ENCODE results near the gene EML2. TPM values are rescaled to one million over a fixed set of nuclear protein-coding genes. Genes with fewer than 3 reads are reported as not detected.

EML2 gene
- total and polyA plus RNA-seq, 2 donors from 2014 or later = 36.6 to 93.8 TPM

DNA sequence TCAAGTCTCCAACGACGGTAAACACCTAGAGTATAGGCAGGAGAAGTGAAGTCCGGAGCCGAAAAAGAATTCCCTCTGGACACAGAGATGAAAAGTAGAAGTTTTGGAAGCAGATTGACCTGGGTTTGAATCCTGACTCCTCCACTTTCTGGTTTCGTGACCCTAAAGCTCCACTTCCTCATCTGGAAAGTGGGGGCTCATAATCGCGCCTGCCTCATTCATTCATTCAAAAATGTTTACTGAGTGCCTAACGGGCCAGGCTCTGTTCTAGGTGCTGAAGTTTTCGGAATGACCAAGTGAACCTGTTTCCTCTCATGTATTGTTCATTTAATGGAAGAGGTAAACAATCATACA is 7.1 kb upstream of the EML2 start:
- no peak for FAIRE-seq
- Histone ChIP-seq H3K36me3 (ENCODE audit: control insufficient read depth in 2 of 3, insufficient read depth in 3 of 3, low read length in 3 of 3) (no peaks in the 10 kb centered on the region), H3K9me3 (ENCODE audit: control insufficient read depth in 2 of 3, insufficient read depth in 1 of 3, low read length in 3 of 3) (no peaks in the 10 kb centered on the region), H3K27ac (ENCODE audit: low read depth in 2 of 2, low read length in 2 of 2) (no peak overlapping the region), H3K27me3 (ENCODE audit: control insufficient read depth, insufficient read depth, low read length) (peaks cover 3% of the 10 kb centered on the region), H3K4me3 (ENCODE audit: low read length in 3 of 3) (no peak overlapping the region), H3K9ac (ENCODE audit: low read length in 3 of 3) (no peak overlapping the region), H3K4me1 (ENCODE audit: control insufficient read depth in 2 of 3, insufficient read depth in 2 of 3, low read depth in 1 of 3, low read length in 3 of 3) (peaks cover 0 to 11% (median 5%) of the 10 kb centered on the region in 3 donors)
- intact Hi-C loops (cut with DNase I) = no loop called here
- TF ChIP-seq CTCF (IDR thresholded peaks at IDR 0.05; ENCODE audit: borderline replicate concordance, extremely low read depth, insufficient read depth) = no peak
- no peak for DNase-seq

- Histone ChIP-seq H3K9ac (ENCODE audit: low read length in 3 of 3) (peak overlapping the region in 1 of 3 donors; percentile 39), H3K4me1 (ENCODE audit: control insufficient read depth in 2 of 3, insufficient read depth in 2 of 3, low read depth in 1 of 3, low read length in 3 of 3) (peaks cover 0 to 13% (median 7%) of the 10 kb centered on the region in 3 donors), H3K9me3 (ENCODE audit: control insufficient read depth in 2 of 3, insufficient read depth in 1 of 3, low read length in 3 of 3) (no peaks in the 10 kb centered on the region), H3K36me3 (ENCODE audit: control insufficient read depth in 2 of 3, insufficient read depth in 3 of 3, low read length in 3 of 3) (no peaks in the 10 kb centered on the region), H3K4me3 (ENCODE audit: low read length in 3 of 3) (peak overlapping the region in 2 of 3 donors; percentile 20 to 25), H3K27ac (ENCODE audit: low read depth in 2 of 2, low read length in 2 of 2) (no peak overlapping the region), H3K27me3 (ENCODE audit: control insufficient read depth, insufficient read depth, low read length) (peaks cover 3% of the 10 kb centered on the region)
- DNase-seq (peak; percentile 79 to 92 (median 89)), FAIRE-seq (no peak)
- no peak for TF ChIP-seq CTCF (IDR thresholded peaks at IDR 0.05; ENCODE audit: borderline replicate concordance, extremely low read depth, insufficient read depth)
- intact Hi-C loops (cut with DNase I) = no loop called here
Measured at GRCh38 chr19:45645631-45646344, 6.6 kb upstream of the EML2 start.

DNA sequence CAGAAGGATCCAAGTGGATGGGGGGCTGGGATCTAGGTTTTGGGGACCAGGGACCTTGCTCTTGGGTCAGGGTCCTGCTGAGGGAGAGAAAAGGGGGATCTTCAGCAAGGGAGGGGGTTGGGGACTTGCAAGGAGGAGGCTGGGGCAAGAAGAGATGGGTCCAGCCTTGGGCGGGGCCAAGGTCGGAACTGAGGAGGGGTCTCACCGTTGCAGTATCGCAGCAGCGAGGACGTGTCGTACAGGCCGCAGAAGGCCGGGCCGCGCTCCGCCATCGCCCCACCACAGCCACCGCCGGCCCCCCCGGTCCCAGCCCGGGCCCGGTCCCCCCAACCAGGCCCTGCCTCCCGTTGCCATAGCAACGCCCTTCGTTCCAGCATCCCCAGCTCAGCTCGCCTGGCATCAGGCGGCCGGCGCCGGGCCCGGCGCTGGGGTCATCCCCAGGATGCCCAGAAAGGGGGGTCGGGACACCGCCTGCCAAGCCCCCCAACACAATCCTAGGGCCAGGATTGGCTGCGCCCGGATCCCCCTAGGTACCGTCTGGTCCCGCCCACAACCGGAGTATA is 6.0 kb upstream of the EML2 start:
- Histone ChIP-seq H3K36me3 (ENCODE audit: control insufficient read depth in 2 of 3, insufficient read depth in 3 of 3, low read length in 3 of 3) (no peaks in the 10 kb centered on the region), H3K9ac (ENCODE audit: low read length in 3 of 3) (no peak overlapping the region), H3K27ac (ENCODE audit: low read depth in 2 of 2, low read length in 2 of 2) (no peak overlapping the region), H3K4me3 (ENCODE audit: low read length in 3 of 3) (no peak overlapping the region), H3K4me1 (ENCODE audit: control insufficient read depth in 2 of 3, insufficient read depth in 2 of 3, low read depth in 1 of 3, low read length in 3 of 3) (peaks cover 0 to 13% (median 7%) of the 10 kb centered on the region in 3 donors), H3K9me3 (ENCODE audit: control insufficient read depth in 2 of 3, insufficient read depth in 1 of 3, low read length in 3 of 3) (no peaks in the 10 kb centered on the region), H3K27me3 (ENCODE audit: control insufficient read depth, insufficient read depth, low read length) (peaks cover 3% of the 10 kb centered on the region)
- intact Hi-C loops (cut with DNase I) = no loop called here
- TF ChIP-seq CTCF (IDR thresholded peaks at IDR 0.05; ENCODE audit: borderline replicate concordance, extremely low read depth, insufficient read depth) = no peak
- no peak for FAIRE-seq
- DNase-seq = peak in 2 of 5 donors; percentile 76 to 84
